Stimulated activated CD4-positive, alpha-beta T cell treated with anti-CD3 and anti-CD28 coated beads, Interleukin-1b, Interleukin-23, amount 100 ng/mL, for 24 hours (primary cell): ENCODE measurements around the gene TDRD6.
"Not testable (repeated sequence)": the region's sequence is repeated elsewhere in the genome, so short reads cannot be mapped to it uniquely, and the experiment has no call there.

ENCODE experiments used
- DNase-seq, 4 experiments: peaks; one replicate each; pipeline ENCODE4 v3.0.0-alpha.2; 2020; ENCODE audit warnings: low read depth in 4 of 4, low spot score in 1 of 4

TDRD6 gene

DNA sequence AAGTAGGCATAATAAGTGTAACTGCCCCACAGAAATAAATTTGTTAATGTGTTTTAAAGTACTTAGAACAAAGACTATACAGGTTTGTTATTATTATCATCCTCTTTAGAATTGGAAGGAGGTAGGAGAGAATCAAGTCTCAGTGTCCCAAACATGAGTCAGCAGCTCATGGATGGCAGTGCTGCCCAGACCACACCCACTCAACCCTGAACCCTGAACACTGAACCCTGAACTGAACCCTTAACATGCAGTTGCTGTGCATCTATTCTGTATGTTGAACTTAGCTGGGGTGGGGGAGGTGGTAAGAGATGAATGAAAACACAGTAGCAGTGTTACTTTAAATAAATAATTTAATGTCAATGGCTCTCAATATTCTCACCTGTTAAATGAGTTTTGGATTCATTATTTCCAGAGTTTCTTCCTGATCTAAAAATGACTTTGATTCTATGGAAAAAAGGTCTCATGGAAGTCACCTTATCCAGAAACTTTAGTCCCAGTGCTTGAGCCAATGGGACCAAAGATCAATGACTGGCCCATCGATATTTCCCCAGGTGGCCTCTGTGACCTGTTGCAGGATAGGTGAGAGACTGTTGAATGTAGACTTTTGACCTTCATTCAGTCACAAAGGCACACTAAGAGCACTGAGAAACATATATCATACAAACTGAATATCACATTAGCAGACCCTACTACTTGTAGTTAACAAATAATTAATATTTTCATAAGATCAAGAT lies 55.9 kb downstream of the TDRD6 start:
- no peak for DNase-seq

- DNase-seq: not testable (repeated sequence)
Observed at GRCh38 chr6:46744159-46744725, 56.6 kb downstream of the TDRD6 start.

DNA sequence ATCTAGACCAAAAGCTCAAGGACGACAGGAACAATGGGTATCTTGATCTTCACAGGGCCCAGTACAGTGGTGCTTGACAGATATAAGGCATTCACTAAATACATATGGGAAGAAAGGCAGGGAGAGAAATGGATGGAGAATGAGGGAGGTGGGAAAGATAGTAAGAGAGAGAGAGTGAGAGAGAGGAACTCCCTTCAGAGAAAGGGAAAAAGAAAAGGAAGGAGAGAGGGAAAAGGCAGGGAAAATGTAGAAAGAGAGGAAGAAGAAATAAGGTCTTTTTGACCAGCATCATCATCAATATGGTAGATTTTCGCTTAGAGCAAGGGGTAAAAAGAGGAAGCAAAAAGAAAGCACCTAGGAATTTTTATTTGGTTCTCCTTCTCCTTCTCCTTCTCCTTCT lies 58.3 kb downstream of the TDRD6 start:
- no peak for DNase-seq

DNA sequence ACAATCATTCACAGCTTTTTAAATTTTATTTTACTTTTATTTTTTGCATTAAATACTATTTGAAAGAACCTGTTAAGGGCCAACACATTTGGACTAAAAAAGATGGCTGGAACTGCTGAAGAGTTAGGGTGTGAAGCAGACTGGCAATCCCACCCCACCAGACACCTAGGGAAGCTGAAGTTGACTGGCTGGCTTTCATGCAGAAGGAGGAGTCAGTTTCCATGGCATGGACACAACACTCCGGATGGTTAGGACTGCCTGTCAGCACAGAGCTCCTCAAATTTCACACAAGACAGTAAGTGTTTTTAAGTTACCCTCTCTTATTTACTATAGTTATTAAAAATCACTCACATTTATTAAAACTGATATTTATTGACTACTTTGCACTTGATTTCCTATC lies 59.0 kb downstream of the TDRD6 start, which contains the start of gene ANKRD66:
Gene ANKRD66 (plus strand): TSS at position 238 of the 400 bp plus-strand sequence. CDS start 5,016 bp downstream, outside the sequence.
- no peak for DNase-seq

DNA sequence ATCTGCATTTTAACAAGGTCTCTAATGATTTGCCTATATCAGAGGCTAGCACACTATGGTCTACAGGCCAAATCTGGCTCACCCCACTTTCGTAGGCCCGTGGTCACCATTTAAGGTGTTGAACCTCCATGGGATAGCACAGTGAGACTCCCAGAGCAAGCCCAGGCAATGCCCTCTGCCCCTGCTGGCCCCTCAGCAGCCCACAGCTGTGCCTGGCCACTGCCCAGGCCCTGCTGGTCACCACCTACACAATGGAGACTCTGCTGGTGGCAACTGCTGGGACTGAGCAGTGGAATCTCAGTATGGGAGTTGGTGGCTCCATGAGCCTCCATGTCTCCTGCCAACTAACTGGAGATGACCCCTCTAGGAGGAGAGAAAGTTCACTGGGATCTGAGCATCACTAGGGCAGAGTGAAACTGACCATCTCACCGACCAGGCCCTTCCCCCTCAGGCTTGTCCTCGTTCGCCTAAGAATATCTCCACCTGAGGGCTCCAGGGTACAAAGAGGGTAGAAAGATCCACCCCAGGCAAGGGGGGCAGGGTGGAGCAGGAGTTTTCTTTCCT lies 61.3 kb downstream of the TDRD6 start:
- no peak for DNase-seq

GRCh38 chr6:46749731-46750130 lies 62.0 kb downstream of the TDRD6 start:
- DNase-seq: no peak

DNA sequence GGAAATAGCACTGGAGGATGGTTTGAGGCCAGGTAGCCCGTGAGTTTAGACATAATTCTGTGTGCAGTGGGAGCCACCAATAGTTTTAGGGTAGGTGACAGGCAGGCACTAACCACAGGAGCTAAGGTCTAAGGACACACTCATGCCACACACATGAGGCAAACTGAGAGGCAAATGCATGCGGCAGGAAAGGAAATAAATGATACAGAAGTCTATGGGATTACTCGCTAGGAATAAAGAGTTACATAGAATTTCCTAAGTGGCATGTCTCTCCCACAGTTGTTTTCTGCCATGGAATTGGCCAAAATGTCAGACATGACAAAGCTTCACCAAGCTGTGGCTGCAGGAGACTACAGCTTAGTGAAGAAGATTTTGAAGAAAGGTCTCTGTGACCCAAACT lies 64.0 kb downstream of the TDRD6 start:
- DNase-seq: no peak
